GM12878 (cell line): ENCODE measurements around the gene FOXF1. TPM values are rescaled to one million over a fixed set of nuclear protein-coding genes. Genes with fewer than 3 reads are reported as not detected.

ENCODE experiments used
- ATAC-seq: fragments of 200-7000 bp; cut with Tn5 transposase; 3 replicates; pipeline ENCODE4 v1.9.1; 2020; ENCODE audit warnings: mild to moderate bottlenecking, moderate library complexity
- BruUV-seq: library from RNA; stranded (reverse); fragments of 400-500 nt; replicated peaks from 2 replicates; lab custom pipeline; 2021; lab: Mats Ljungman, UMichigan
- CTCF ChIA-PET: fragments of 300-600 bp; sonication (Branson Sonifier 250); formaldehyde crosslinking; extraction: SDS; loops from one replicate; lab custom pipeline; 2021; ENCODE audit warnings: inconsistent platforms; lab: Yijun Ruan, JAX
- POLR2A ChIA-PET: fragments of 350-600 bp; formaldehyde crosslinking; extraction: SDS; loops from one replicate; lab custom pipeline; 2021; ENCODE audit warnings: inconsistent platforms; lab: Charles Lee
- RAD21 ChIA-PET: fragments of 300-600 bp; sonication (Branson Sonifier 250); formaldehyde crosslinking; loops from one replicate; lab custom pipeline; 2023; ENCODE audit warnings: antibody characterized with exemption; ENCODE audit not compliant: unreplicated experiment; lab: Charles Lee
- SMC1A ChIA-PET: fragments of 300-600 bp; sonication (Branson Sonifier 250); formaldehyde crosslinking; loops from one replicate; lab custom pipeline; 2023; ENCODE audit not compliant: unreplicated experiment, uncharacterized antibody; lab: Charles Lee
- DNase-seq: peaks from one replicate; pipeline ENCODE4 v3.0.0-alpha.2; 2011; ENCODE audit warnings: low read depth, low spot score
- FAIRE-seq: peaks from 3 replicates; lab custom pipeline; 2011; peaks lifted over from hg19 to GRCh38; lab: Jason Lieb, UNC
- H2AFZ ChIP-seq: 2 replicates; pipeline ENCODE4 v1.6.0; 2011; ENCODE audit warnings: low read depth, low read length, control low read depth; ENCODE audit not compliant: control insufficient read depth
- H3K27ac ChIP-seq: 2 replicates; pipeline ENCODE4 v1.5.1; 2011; ENCODE audit warnings: control low read depth; ENCODE audit not compliant: control insufficient read depth, insufficient read depth
- H3K27me3 ChIP-seq, 2 experiments: replicated peaks in 1 of 2; 2 replicates each; pipeline versions ENCODE4 v1.6.0 to v1.6.1; 2011; ENCODE audit warnings: low read length in 1 of 2; ENCODE audit not compliant: control insufficient read depth in 2 of 2, insufficient read depth in 2 of 2
- H3K36me3 ChIP-seq, 2 experiments: 2 replicates each; pipeline ENCODE4 v1.5.1; 2011; ENCODE audit warnings: low read length in 1 of 2; ENCODE audit not compliant: control insufficient read depth in 2 of 2, insufficient read depth in 2 of 2
- H3K4me1 ChIP-seq: 2 replicates; pipeline ENCODE4 v1.6.1; 2011; ENCODE audit warnings: mild to moderate bottlenecking, low read length, moderate library complexity, mixed read lengths; ENCODE audit not compliant: control insufficient read depth, insufficient read depth
- H3K4me2 ChIP-seq: 2 replicates; pipeline ENCODE4 v1.6.0; 2011; ENCODE audit warnings: control low read depth; ENCODE audit not compliant: control insufficient read depth, insufficient read depth
- H3K4me3 ChIP-seq: fragments of 200-600 bp; sonication (generic); 2 replicates; pipeline ENCODE4 v1.5.1; 2016
- H3K79me2 ChIP-seq: 2 replicates; pipeline ENCODE4 v1.6.0; 2011; ENCODE audit warnings: low read length; ENCODE audit not compliant: control insufficient read depth, insufficient read depth
- H3K9ac ChIP-seq: 2 replicates; pipeline ENCODE4 v1.8.0; 2011; ENCODE audit warnings: low read length, control low read depth, mixed read lengths; ENCODE audit not compliant: control insufficient read depth, insufficient read depth
- H3K9me3 ChIP-seq: replicated peaks from 3 replicates; pipeline ENCODE4 v1.5.1; 2011; ENCODE audit warnings: mild to moderate bottlenecking, low read length; ENCODE audit not compliant: control insufficient read depth, insufficient read depth
- H4K20me1 ChIP-seq: 2 replicates; pipeline ENCODE4 v1.6.0; 2011; ENCODE audit not compliant: control insufficient read depth, insufficient read depth
- BHLHE40 ChIP-seq, 2 experiments: fragments of 450-650 bp in 1 of 2; IDR thresholded peaks; 2 replicates each; pipeline ENCODE4 v1.6.1; 2011 to 2017; ENCODE audit warnings: low read depth in 2 of 2, borderline replicate concordance in 1 of 2, improper control_type of control experiment in 1 of 2, low read length in 1 of 2, mild to moderate bottlenecking in 1 of 2
- BMI1 ChIP-seq: fragments of 450-650 bp; IDR thresholded peaks from 2 replicates; pipeline ENCODE4 v1.6.1; 2016; ENCODE audit warnings: mild to moderate bottlenecking, moderate library complexity, borderline replicate concordance
- GATAD2B ChIP-seq: fragments of 450-650 bp; conservative IDR thresholded peaks from 2 replicates; pipeline ENCODE4 v1.6.1; 2017; ENCODE audit warnings: low read depth, mild to moderate bottlenecking, moderate library complexity
- IKZF1 ChIP-seq: fragments of 450-650 bp; conservative IDR thresholded peaks from 2 replicates; pipeline ENCODE4 v1.6.1; 2017; ENCODE audit warnings: antibody characterized with exemption, mild to moderate bottlenecking
- IRF5 ChIP-seq: fragments of 450-650 bp; IDR thresholded peaks from 2 replicates; pipeline ENCODE4 v1.6.1; 2017; ENCODE audit warnings: borderline replicate concordance
- NFXL1 ChIP-seq: fragments of 450-650 bp; IDR thresholded peaks from 2 replicates; pipeline ENCODE4 v1.6.1; 2017; ENCODE audit warnings: antibody characterized with exemption, mild to moderate bottlenecking, borderline replicate concordance
- SUZ12 ChIP-seq: fragments of 200-600 bp; sonication (generic); IDR thresholded peaks from one replicate; pipeline ENCODE4 v1.6.1; 2018; ENCODE audit warnings: antibody characterized with exemption, mild to moderate bottlenecking; ENCODE audit not compliant: unreplicated experiment
- TARDBP ChIP-seq: IDR thresholded peaks from 2 replicates; pipeline ENCODE4 v1.6.1; 2016; ENCODE audit warnings: borderline replicate concordance
- ZNF24 ChIP-seq: fragments of 450-650 bp; IDR thresholded peaks from 2 replicates; pipeline ENCODE4 v1.6.1; 2017; ENCODE audit warnings: antibody characterized with exemption, mild to moderate bottlenecking
- WGBS: methylation state at CpG from one replicate; pipeline ENCODE4 v1.1.6; 2016; ENCODE audit warnings: low lambda C conversion rate; ENCODE audit not compliant: insufficient replicate concordance, insufficient coverage; ENCODE audit errors: missing lambda C conversion rate; 5-methylcytosine and 5-hydroxymethylcytosine counted together
- in situ Hi-C: fragments of 300-500 bp; cut with MboI; formaldehyde crosslinking; loops from 9 replicates; pipeline ENCODE4 v1.14.3; 2018; ENCODE audit warnings: mixed read lengths
- intact Hi-C: fragments of 100-400 bp; cut with micrococcal nuclease; formaldehyde crosslinking; loops from one replicate; pipeline ENCODE4 v1.14.2; 2022; ENCODE audit not compliant: unreplicated experiment
- polyA plus RNA-seq, 11 experiments: library from polyadenylated mRNA; depleted of rRNA in 4 of 11; unstranded in 6 of 11; stranded (reverse) in 5 of 11; fragments of >200 nt; fragmentation: Nextera tagmentation in 4 of 11; fragmentation: Illumina TruSeq in 1 of 11; extraction: Ambion mirVana in 4 of 11; extraction: Trizol in 1 of 11; gene quantifications; 1 replicate in 1 of 11; 2 replicates in 10 of 11; pipeline versions ENCODE4 v1.2.1 to v1.2.3, GENCODE V29; 2011 to 2016; ENCODE audit warnings: inconsistent platforms in 2 of 11, missing spikeins in 2 of 11, low read depth in 1 of 11
- total RNA-seq, 4 experiments: library from RNA; depleted of rRNA in 3 of 4; stranded (reverse); fragments of >200 nt in 3 of 4; fragmentation: Illumina TruSeq in 1 of 4; extraction: Trizol in 1 of 4; gene quantifications; 2 replicates each; pipeline versions ENCODE4 v1.2.1 to v1.2.3, GENCODE V29; 2013 to 2021

FOXF1 gene
- total and polyA plus RNA-seq, 10 of the 15 experiments (the other 5 are each of a cell fraction or from before 2014, with no cell fraction given): 0.01 TPM; not detected in 9

- DNase-seq (no peak), ATAC-seq (no peak), FAIRE-seq (no peak)
- Histone ChIP-seq H3K9me3 (no peaks in the 10 kb centered on the region), H3K4me2 (0 out of 2 replicates have a peak overlapping the region, but pooled peaks have one; percentile 82), H4K20me1 (no peaks in the 10 kb centered on the region; the same call in 1 of the 2 replicates), H3K27me3 (peaks cover 35 to 40% of the 10 kb centered on the region in 2 experiments), H2AFZ (no peak overlapping the region), H3K27ac (no peak overlapping the region), H3K4me3 (no peak overlapping the region), H3K36me3 (no peaks in the 10 kb centered on the region), H3K79me2 (no peaks in the 10 kb centered on the region), H3K9ac (no peak overlapping the region), H3K4me1 (no peaks in the 10 kb centered on the region; the same call in 1 of the 2 replicates)
- in situ Hi-C loops: no loop called here
- SMC1A ChIA-PET: no interaction called here
- RAD21 ChIA-PET: no interaction called here
- CTCF ChIA-PET: no interaction called here
- no TSS peak for BruUV-seq
- POLR2A ChIA-PET: no interaction called here
- intact Hi-C loops: no loop called here
- WGBS: 36% methylated on average over 88 of the region's 99 CpGs
- TF ChIP-seq TARDBP: no peak
- TF ChIP-seq SUZ12: peak; percentile 24
Observed at GRCh38 chr16:86508028-86508946, 2.0 kb upstream of the FOXF1 start.

GRCh38 chr16:86508947-86509758 is 1.2 kb upstream of the FOXF1 start:
- FAIRE-seq (no peak), DNase-seq (no peak), ATAC-seq (peak; percentile 65)
- SMC1A ChIA-PET: no interaction called here
- BruUV-seq: no TSS peak
- POLR2A ChIA-PET: no interaction called here
- TF ChIP-seq IKZF1: peak; percentile 39; the same call in 1 of the 2 replicates
- TF ChIP-seq BHLHE40 (IDR thresholded peaks at IDR 0.05; ENCODE audit: borderline replicate concordance in 1 of 2, low read depth in 2 of 2, low read length in 1 of 2): peak in 1 of 2 experiments; percentile 53; a peak in 2 of 4 replicates
- TF ChIP-seq GATAD2B: peak; percentile 44; the same call in 1 of the 2 replicates
- TF ChIP-seq ZNF24: no peak
- no peak for TF ChIP-seq BMI1
- TF ChIP-seq IRF5: no peak
- TF ChIP-seq NFXL1: no peak
- no peaks in the 10 kb centered on the region for H3K36me3 ChIP-seq
- no peaks in the 10 kb centered on the region for H3K9me3 ChIP-seq
- H4K20me1 ChIP-seq: no peaks in the 10 kb centered on the region; the same call in 1 of the 2 replicates
- in situ Hi-C loops: no loop called here
- no peak overlapping the region for H3K9ac ChIP-seq
- no peaks in the 10 kb centered on the region for H3K79me2 ChIP-seq
- H2AFZ ChIP-seq: peak overlapping the region; percentile 55
- peaks cover 31 to 37% of the 10 kb centered on the region in 2 experiments for H3K27me3 ChIP-seq
- peak overlapping the region; percentile 27; the same call in 1 of the 2 replicates for H3K4me3 ChIP-seq
- intact Hi-C loops: no loop called here
- H3K4me2 ChIP-seq: peak overlapping the region; percentile 82
- H3K4me1 ChIP-seq: no peaks in the 10 kb centered on the region; the same call in 1 of the 2 replicates
- CTCF ChIA-PET: no interaction called here
- 7% methylated on average over 48 of the region's 79 CpGs for WGBS
- no peak overlapping the region for H3K27ac ChIP-seq
- RAD21 ChIA-PET: no interaction called here
